ENCODE results near the gene CERS6. TPM values are rescaled to one million over a fixed set of nuclear protein-coding genes. Genes with fewer than 3 reads are reported as not detected.

CERS6 gene
- total RNA-seq, 1 donor from 2014 or later: 14.8 TPM

- no peak for ATAC-seq
Observed at GRCh38 chr2:168678153-168678853, 222.2 kb downstream of the CERS6 start.

DNA sequence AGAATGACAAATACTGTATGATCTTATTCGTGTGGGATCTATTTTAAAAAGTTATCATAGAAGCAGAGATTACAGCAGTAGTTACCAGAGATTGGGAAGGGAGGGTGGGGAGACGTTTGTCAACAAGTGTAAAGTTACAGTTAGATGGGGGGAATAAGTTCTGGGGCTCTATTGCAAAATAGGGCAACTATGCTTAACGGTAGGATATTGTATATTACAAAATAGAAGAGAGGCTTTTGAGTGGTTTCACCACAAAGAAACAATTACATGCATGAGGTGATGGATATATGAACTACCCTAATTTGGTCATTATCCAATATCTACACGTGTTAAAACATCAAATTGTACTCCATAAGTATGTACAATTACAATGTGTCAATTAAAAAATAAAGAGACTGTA lies 223.0 kb downstream of the CERS6 start:
- ATAC-seq: no peak

- no peak for ATAC-seq
Observed at GRCh38 chr2:168679741-168680310, 223.8 kb downstream of the CERS6 start.

DNA sequence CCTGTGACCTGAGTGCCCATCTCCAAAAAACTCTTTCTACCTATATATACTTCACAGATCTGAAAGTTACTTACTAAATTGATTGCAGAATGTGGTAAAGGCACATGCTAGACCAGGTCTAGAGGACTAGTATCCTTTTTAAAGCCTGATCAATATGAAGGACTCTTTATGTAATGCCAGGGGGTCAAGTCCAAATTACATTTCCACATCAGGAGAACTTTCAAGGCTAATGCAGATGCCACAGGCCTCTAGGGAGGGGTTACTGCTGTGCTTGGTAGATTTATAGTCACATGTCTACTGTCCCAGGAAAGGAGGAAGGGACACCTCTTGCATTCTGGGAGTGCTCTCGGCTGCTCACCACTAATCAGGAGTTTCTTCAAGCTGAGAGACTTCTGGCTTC lies 227.9 kb downstream of the CERS6 start:
- ATAC-seq: no peak

GRCh38 chr2:168684921-168685599 lies 229.0 kb downstream of the CERS6 start:
- no peak for ATAC-seq

GRCh38 chr2:168685600-168686451 lies 229.8 kb downstream of the CERS6 start:
- ATAC-seq: no peak

DNA sequence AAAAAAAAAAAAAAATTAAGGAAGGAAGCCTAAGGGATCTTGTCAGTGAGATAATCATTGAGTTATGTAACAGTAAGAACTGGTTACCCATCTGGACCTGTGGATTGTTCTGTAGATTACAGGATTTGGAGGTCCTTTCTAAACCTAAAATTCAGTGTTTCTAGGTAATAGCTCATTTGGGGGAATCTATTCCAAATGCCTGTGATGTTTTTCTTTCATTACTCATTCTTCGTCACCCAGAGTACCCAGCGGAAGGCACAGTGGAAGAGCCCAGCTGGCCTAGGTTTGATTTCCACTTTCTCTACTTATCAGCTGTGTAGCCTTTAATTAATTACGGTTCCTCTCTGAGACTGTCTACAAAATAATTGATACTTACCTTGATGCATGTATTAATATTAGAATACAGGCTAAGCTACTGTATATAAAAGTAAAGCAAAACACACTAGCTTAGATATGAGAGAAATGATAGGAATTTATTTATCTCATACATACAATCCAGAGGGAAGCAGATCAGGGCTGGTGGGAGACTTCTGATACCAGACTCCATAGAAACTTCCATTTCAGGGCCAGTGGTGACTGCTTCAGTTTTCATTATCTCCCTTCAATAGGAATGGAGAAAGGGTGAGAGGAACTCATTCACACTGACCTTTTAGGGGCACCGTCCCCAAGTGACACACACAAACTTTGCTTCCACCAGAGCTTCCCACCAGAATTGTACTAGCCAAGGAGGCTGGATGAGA lies 230.6 kb downstream of the CERS6 start:
- ATAC-seq: no peak

GRCh38 chr2:168687314-168687713 lies 231.2 kb downstream of the CERS6 start:
- ATAC-seq: no peak

DNA sequence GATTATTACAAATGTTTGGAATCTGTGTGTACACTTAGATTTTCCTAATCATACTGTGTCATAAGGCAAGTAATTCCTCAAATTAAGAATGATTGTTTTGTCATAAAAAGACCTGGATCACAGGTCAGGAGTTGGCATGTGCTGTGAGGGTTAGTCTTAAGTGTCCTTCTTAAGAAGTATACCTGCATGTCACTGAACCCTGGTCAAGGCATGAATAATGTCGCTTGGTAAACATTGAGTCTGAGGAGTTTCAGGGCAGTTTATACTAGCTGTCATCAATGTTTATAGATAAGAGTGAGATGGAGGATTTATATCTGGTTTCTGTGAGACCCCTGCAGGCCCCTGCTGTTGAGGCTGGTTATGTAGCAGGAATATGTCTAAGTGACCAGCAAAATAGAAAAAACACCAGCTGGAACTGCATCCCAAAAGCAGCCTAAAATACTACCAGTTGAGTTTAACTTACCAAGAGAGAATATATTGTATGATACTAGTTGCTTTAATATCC lies 234.4 kb downstream of the CERS6 start:
- ATAC-seq: no peak

DNA sequence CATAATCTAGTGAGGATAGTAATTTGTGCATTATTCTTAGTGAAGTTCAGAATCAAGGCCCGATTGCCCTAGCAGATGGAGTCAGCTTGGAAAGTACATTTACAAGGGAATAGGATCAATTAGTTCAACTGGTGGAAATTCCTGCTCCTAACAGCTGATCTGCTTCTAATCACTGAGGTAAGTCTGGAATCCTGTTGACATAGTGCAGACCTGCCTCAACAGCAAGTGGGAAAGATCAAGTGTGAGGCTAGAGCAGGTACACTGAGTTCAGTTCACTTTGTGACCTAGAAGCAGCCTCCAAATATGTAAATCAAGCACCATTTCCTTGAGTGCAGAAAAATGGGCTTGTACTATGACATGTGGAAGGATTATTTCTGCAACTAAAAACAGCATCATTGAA lies 235.1 kb downstream of the CERS6 start:
- no peak for ATAC-seq

GRCh38 chr2:168692132-168692744 lies 236.2 kb downstream of the CERS6 start:
- no peak for ATAC-seq

GRCh38 chr2:168694173-168694572 lies 238.1 kb downstream of the CERS6 start:
- no peak for ATAC-seq

- ATAC-seq: no peak
Observed at GRCh38 chr2:168694866-168695265, 238.8 kb downstream of the CERS6 start.

GRCh38 chr2:168697668-168698121 lies 241.6 kb downstream of the CERS6 start:
- peak; percentile 69 for ATAC-seq

- ATAC-seq: no peak
Observed at GRCh38 chr2:168698969-168699368, 242.9 kb downstream of the CERS6 start.

DNA sequence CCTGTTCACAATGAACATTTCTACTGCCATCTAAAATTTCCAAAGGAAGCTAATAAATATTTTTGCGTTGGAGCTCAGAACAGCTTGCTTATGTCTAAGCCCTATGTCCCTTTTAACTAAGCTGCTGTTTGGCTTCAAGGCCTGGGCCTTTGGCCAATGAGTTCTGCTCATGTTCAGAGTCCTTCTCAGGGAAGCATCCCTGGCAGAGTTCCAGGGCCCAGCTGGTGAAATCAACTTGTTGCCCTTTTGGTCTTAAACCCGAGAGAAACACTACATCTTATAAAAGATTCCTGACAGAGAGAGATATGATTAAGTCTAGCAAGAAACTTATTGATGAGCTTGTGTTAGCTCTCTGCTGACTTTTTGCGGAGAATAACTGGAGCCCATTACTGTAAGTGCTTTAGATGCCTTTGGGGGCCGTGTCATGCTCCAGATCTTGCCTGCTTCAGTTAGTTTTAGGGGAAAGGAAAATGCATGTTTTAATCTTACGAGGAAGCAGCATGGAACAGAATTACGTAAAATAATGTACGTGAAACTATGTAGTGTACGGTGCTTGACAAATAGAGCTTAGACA lies 243.9 kb downstream of the CERS6 start:
- ATAC-seq: no peak

GRCh38 chr2:168700615-168701245 lies 244.7 kb downstream of the CERS6 start:
- peak; percentile 28 for ATAC-seq

DNA sequence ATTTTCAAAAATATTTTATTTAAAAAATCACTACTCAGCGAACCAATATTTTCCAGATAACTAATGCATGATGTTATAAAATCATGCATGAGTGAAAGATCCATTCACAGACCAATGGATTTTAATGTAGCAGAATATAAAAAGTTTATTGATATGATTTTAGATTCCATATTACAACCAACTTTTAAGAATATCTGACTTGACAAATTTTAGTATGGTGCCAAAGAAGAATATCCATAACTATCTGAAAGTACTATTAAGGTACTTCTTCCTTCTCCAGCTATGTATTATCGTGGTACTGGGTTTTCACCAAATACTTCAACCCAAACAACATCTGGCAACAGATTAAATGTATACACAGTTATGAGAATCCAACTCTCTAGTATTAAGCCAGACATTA lies 246.5 kb downstream of the CERS6 start:
- ATAC-seq: no peak

DNA sequence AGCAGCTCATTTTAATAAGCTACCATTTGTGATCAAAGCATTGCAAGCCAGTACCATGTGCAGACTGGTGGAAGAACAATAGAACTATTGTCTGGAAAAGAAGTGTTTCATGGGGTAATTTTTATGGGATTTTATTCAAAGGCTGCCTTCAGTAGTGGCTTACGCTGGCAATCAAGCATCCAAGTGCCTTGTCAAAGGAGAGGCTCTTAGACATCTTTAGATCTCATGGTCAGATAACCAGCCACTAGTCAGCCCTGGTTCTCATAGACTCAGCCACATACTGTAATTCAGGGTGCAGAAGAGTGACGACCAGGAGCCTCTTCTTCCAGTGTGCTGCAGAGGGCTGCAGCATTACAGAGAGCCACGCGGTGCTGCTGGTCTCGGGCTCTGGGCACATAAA lies 247.9 kb downstream of the CERS6 start:
- ATAC-seq: no peak
